GM21723 (cell line): ENCODE data around the gene EPN2.

Experiments
- ATAC-seq: cut with Tn5 transposase; IDR thresholded peaks from one replicate; pipeline ENCODE4 v1.9.1; 2021; ENCODE audit warnings: mild to moderate bottlenecking, moderate library complexity; ENCODE audit not compliant: unreplicated experiment

The EPN2 gene

GRCh38 chr17:19363114-19363438 is 125.9 kb downstream of the EPN2 start:
- no peak for ATAC-seq

GRCh38 chr17:19363460-19364035 is 126.4 kb downstream of the EPN2 start:
- ATAC-seq = no peak

DNA sequence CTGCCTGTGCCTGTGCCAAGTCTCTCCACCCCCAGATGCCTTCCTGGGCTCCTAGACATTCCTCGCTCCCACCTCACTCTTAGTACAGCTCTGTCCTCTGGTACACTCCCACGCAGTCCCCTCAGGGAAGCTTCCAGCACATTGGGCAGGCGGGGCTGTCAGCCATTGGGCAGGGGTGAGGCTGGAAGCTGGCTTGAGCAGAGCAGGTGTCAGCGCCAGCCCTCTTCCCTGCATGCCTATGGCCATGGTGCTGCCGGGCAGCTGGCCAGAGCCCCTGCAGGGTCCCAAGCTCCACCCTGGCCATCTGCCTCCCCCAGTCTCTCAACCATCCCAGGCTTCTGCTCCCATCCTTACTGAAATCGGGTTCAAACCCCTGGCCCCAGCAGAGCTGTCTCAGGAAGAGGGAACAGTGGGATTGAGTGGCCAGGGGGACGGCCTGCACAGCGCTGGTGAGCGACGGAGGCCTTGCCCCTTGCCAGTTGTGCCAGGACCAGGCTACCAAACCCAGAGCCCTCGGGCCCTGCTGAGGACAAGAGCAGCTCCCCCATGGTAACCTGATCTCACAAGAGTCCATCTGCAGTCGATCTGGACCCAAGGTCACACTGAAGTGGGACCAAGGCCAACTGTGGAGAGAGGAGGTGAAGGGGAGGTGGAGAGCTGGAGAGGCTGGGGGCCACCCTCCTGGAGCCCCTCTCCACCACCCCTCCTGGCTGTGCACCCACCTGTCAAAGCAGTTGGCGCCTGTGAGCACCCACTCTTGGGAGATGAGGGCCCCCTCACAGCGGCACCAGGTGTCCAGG is 127.7 kb downstream of the EPN2 start:
- ATAC-seq = no peak

DNA sequence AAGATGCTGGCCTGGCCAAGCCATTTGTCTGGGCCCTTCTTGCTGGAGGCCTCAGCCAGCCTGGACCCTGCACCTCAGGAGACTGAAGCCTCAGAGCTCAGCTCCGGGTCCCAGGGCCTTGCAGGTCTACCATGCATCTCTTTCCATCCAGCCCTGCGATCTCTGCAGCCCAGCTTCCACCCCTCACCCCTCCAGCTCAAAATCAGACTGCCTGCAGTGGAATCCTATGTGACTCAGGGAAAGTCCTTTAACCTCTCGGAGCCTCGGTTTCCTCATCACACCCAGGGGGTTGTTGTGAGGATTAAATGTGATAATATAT is 128.3 kb downstream of the EPN2 start:
- ATAC-seq = no peak

GRCh38 chr17:19365833-19366636 is 128.9 kb downstream of the EPN2 start:
- no peak for ATAC-seq

GRCh38 chr17:19366637-19366972 is 129.4 kb downstream of the EPN2 start:
- ATAC-seq = no peak

DNA sequence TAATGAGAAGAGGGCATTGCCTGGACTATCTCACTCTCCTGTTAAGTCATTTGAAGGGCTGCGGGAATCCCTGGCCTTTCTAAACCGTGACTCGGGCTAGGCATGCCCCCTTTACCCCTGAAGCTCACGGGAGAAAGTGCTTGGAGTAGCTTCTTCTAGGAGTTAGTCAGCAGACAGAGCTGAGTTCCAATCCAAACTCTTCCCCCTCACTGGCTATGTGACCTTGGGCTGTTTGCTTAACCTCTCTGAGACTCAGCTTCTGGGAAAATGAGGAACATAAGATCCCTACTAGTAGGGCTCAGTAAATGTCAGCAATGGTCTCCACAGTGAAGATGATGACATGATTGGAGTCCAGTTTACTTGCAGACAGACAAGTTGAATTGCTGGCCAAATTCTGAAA is 131.1 kb downstream of the EPN2 start:
- ATAC-seq = no peak

- no peak for ATAC-seq
Observed at GRCh38 chr17:19369107-19369778, 132.1 kb downstream of the EPN2 start.

DNA sequence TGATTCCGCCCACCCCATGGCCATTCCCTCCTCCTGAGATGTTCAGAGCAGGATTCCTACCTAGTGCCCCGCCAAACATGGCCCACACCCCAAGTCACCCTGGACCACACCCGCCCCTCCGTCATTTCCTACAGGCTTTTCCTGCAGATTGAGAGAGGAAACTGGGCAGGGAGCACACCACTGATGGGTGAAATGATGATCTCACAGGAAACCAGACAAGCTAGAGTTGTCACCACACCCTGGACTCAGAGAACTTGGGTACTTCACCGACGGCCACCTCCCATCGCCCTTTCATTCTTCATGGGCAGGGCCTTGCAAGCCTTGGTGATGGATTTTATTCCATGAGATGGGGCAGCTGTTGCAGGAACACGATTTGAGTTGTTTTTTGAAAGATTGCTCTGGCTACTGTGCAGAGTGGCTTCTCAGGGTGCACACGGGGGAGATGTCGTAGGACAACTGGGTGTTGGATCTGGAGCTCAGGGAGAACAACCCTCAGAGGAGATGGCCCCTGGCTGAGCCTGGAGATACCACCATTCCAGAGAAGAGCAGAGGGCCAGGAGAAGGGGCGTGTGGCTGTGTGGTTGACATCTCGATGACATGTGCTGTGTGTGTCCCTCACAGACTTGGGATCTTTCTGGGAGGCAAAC is 132.8 kb downstream of the EPN2 start:
- no peak for ATAC-seq

GRCh38 chr17:19370493-19370960 is 133.4 kb downstream of the EPN2 start:
- ATAC-seq = peak; percentile 61

DNA sequence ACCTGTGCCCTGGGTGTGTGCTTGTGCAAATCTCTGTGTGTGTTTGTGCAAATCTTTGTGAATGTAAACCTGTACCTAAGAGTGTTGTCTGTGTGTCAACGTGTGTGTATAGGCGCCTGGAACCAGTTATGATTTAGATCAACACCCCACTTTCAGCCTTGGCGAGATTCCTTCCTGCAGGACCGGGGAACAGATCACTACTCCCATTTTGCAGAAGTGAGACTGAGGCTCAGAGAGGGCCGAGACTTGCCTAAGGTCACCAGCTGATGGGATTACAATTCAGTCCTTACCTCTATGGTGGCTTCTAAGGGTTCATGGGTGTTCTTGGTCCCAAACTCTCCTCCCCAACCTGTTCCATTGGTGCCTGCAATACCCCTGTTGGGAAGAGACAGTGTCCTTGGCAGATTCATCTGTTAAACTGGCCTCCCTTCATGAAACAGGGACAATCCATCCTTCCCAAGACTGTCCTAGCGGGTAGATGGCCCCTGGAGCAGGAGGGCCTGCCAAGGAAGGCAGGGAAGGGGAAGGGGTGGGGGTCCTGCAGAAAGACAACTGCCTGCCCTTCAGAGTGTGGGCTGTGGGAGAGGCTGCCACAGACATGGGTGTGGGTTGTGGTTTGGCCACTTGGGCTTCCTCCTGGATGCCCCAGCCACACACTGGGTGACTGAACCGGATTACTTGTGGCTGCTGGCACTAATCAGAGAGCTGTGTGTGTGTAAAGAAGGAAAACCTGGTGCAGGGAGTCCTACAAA is 134.3 kb downstream of the EPN2 start:
- ATAC-seq = no peak

DNA sequence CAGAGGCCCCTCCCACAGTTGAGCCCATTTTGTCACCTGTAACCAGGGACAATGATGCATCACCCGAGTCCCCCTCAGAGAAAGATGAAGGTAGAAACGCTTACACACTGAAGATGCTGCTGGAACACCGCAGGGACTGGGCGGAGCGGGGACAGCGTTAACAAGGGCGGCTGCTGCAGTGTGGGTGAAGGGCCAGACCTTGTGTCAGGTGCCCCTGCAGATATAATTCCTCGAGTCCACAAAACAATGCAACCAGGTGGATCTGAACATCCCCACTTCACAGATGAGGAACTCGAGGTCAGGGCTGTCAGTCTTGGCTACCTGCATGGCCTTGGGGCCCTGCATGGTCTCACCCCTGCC is 134.8 kb downstream of the EPN2 start:
- no peak for ATAC-seq

DNA sequence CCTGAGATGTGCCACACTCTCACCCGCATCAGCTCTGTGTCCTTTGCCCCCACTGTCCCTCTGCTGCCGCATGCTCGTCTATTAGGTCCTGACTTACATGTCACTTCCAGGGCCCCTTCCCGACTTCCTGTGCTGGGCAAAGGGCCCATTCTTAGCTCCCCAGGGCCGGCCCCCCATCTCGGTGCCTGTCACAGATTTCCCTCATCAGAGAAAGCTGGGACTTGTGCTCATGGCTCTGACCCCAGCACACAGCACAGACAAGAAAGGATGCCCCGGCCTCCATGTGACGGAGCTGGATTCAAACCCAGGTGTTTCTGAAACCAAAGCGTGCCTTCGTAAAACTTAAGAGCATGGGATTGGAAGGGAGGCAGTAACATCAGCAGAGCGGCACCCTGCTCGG is 135.3 kb downstream of the EPN2 start:
- no peak for ATAC-seq

- no peak for ATAC-seq
Observed at GRCh38 chr17:19372866-19373504, 135.8 kb downstream of the EPN2 start.

DNA sequence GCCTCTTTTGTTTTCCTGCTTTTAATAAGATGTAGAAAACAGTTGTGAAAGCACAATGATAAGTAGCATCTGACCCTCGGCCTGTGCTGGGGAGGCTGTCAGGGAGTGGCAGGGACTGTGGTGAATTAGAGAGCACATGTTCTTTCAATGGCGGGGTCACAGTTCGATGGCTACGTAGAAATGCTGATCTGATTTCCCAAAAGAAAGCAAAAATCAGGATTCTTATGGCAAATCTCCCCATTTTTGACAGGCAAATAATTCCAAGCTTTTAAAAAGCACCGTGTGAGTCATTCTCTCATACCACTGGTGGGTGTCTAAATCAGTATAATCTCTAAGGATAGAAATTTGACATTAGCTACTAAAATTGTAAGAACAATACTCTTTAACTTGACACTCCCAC is 137.0 kb downstream of the EPN2 start:
- ATAC-seq = no peak

- no peak for ATAC-seq
Observed at GRCh38 chr17:19375732-19376131, 138.6 kb downstream of the EPN2 start.

DNA sequence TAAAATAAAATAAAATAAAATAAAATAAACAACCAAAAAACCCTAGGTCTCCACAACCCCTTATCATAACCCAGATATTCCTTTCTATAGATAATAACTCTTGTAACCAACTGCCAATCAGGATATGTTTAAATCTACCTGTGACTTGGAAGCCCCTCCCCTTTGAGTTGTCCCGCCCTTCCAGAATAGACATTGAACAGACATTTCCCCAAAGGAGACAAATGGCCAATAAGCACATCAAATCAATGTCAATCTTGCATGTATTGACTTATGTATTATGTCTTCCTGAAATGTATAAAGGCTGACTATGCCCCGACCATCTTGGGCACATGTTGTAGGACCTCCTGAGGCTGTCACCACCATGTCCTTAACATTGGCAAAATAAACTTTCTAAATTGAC is 139.6 kb downstream of the EPN2 start:
- ATAC-seq = no peak

GRCh38 chr17:19377602-19378415 is 140.6 kb downstream of the EPN2 start:
- peak; percentile 92 for ATAC-seq
